ENCODE data around the gene MATN4.

GRCh38 chr20:45253261-45253660 is 54.8 kb downstream of the MATN4 start:
- TF ChIP-seq YY1 (IDR thresholded peaks at IDR 0.05; ENCODE audit: insufficient read depth, insufficient read length) (no peak), ZNF274 (IDR thresholded peaks at IDR 0.05; ENCODE audit: low read depth, low read length) (no peak), SUZ12 (IDR thresholded peaks at IDR 0.05; ENCODE audit: extremely low read depth, insufficient read depth, insufficient read length) (no peak)

All from NT2/D1 (cell line).